Measurements from ENCODE around the gene PNCK.

PNCK gene

GRCh38 chrX:153669901-153670731 is 3.5 kb downstream of the PNCK start:
- no peak for TF ChIP-seq PAX5 (IDR thresholded peaks at IDR 0.05; ENCODE audit: insufficient read depth, low read length, severe bottlenecking)
- TF ChIP-seq POLR2AphosphoS5 (IDR thresholded peaks at IDR 0.05; ENCODE audit: low read depth, low read length) = no peak
- TF ChIP-seq SPI1 (IDR thresholded peaks at IDR 0.05; ENCODE audit: low read depth, low read length) = no peak
- no peak for TF ChIP-seq TAF1 (IDR thresholded peaks at IDR 0.05; ENCODE audit: low read depth, low read length)
- no peak for TF ChIP-seq POU2F2 (IDR thresholded peaks at IDR 0.05; ENCODE audit: low read depth, low read length)
- no peak for TF ChIP-seq POLR2A (IDR thresholded peaks at IDR 0.05; ENCODE audit: low read depth, low read length)
- FAIRE-seq (no peak), DNase-seq (ENCODE audit: insufficient read length, low spot score) (no peak)

GRCh38 chrX:153669174-153669890 is 4.3 kb downstream of the PNCK start:
- peak; percentile 63 for DNase-seq (ENCODE audit: insufficient read length, low spot score)
- peak; percentile 38 for FAIRE-seq
- TF ChIP-seq POLR2A (IDR thresholded peaks at IDR 0.05; ENCODE audit: low read depth, low read length) (no peak), SPI1 (IDR thresholded peaks at IDR 0.05; ENCODE audit: low read depth, low read length) (no peak), PAX5 (IDR thresholded peaks at IDR 0.05; ENCODE audit: insufficient read depth, low read length, severe bottlenecking) (no peak), POLR2AphosphoS5 (IDR thresholded peaks at IDR 0.05; ENCODE audit: low read depth, low read length) (no peak), TAF1 (IDR thresholded peaks at IDR 0.05; ENCODE audit: low read depth, low read length) (no peak)

GRCh38 chrX:153668423-153669173 is 5.0 kb downstream of the PNCK start:
- no peak for FAIRE-seq
- no peak for DNase-seq (ENCODE audit: insufficient read length, low spot score)
- no peak for TF ChIP-seq POLR2A (IDR thresholded peaks at IDR 0.05; ENCODE audit: low read depth, low read length)
- TF ChIP-seq POU2F2 (IDR thresholded peaks at IDR 0.05; ENCODE audit: low read depth, low read length) = no peak
- TF ChIP-seq POLR2AphosphoS5 (IDR thresholded peaks at IDR 0.05; ENCODE audit: low read depth, low read length) = no peak
- TF ChIP-seq TAF1 (IDR thresholded peaks at IDR 0.05; ENCODE audit: low read depth, low read length) = no peak
- no peak for TF ChIP-seq SPI1 (IDR thresholded peaks at IDR 0.05; ENCODE audit: low read depth, low read length)
- TF ChIP-seq PAX5 (IDR thresholded peaks at IDR 0.05; ENCODE audit: insufficient read depth, low read length, severe bottlenecking) = no peak

- FAIRE-seq = peak; percentile 94
- TF ChIP-seq PAX5 (IDR thresholded peaks at IDR 0.05; ENCODE audit: insufficient read depth, low read length, severe bottlenecking) = no peak
- DNase-seq (ENCODE audit: insufficient read length, low spot score) = peak; percentile 64
Measured at GRCh38 chrX:153667956-153668396, 5.6 kb downstream of the PNCK start.

- DNase-seq (ENCODE audit: insufficient read length, low spot score) = no peak
- TF ChIP-seq SPI1 (IDR thresholded peaks at IDR 0.05; ENCODE audit: low read depth, low read length) (no peak), TAF1 (IDR thresholded peaks at IDR 0.05; ENCODE audit: low read depth, low read length) (no peak), POLR2AphosphoS5 (IDR thresholded peaks at IDR 0.05; ENCODE audit: low read depth, low read length) (no peak), PAX5 (IDR thresholded peaks at IDR 0.05; ENCODE audit: insufficient read depth, low read length, severe bottlenecking) (no peak), POU2F2 (IDR thresholded peaks at IDR 0.05; ENCODE audit: low read depth, low read length) (no peak)
Measured at GRCh38 chrX:153667281-153667955, 6.2 kb downstream of the PNCK start.

GRCh38 chrX:153665726-153666306 is 7.8 kb downstream of the PNCK start:
- DNase-seq (ENCODE audit: insufficient read length, low spot score) = no peak
- no peak for TF ChIP-seq PAX5 (IDR thresholded peaks at IDR 0.05; ENCODE audit: insufficient read depth, low read length, severe bottlenecking)
- TF ChIP-seq POU2F2 (IDR thresholded peaks at IDR 0.05; ENCODE audit: low read depth, low read length) = no peak
- no peak for TF ChIP-seq SPI1 (IDR thresholded peaks at IDR 0.05; ENCODE audit: low read depth, low read length)
- TF ChIP-seq POLR2A (IDR thresholded peaks at IDR 0.05; ENCODE audit: low read depth, low read length) = no peak
- no peak for TF ChIP-seq POLR2AphosphoS5 (IDR thresholded peaks at IDR 0.05; ENCODE audit: low read depth, low read length)
- FAIRE-seq = no peak

More at GRCh38 chrX:153667281-153667955, 6.2 kb downstream of the PNCK start:
- no peak for FAIRE-seq

- TF ChIP-seq TAF1 (IDR thresholded peaks at IDR 0.05; ENCODE audit: low read depth, low read length) = no peak
- peak; percentile 51 for FAIRE-seq
- DNase-seq (ENCODE audit: insufficient read length, low spot score) = no peak
Measured at GRCh38 chrX:153662266-153662665, 11.3 kb downstream of the PNCK start.

- no peak for TF ChIP-seq TAF1 (IDR thresholded peaks at IDR 0.05; ENCODE audit: low read depth, low read length)
- no peak for TF ChIP-seq PAX5 (IDR thresholded peaks at IDR 0.05; ENCODE audit: insufficient read depth, low read length, severe bottlenecking)
- DNase-seq (ENCODE audit: insufficient read length, low spot score) = no peak
- FAIRE-seq = no peak
Measured at GRCh38 chrX:153659268-153659667, 14.3 kb downstream of the PNCK start.

- no peak for DNase-seq (ENCODE audit: insufficient read length, low spot score)
- no peak for FAIRE-seq
- TF ChIP-seq POU2F2 (IDR thresholded peaks at IDR 0.05; ENCODE audit: low read depth, low read length) (no peak), POLR2AphosphoS5 (IDR thresholded peaks at IDR 0.05; ENCODE audit: low read depth, low read length) (no peak), PAX5 (IDR thresholded peaks at IDR 0.05; ENCODE audit: insufficient read depth, low read length, severe bottlenecking) (no peak), POLR2A (IDR thresholded peaks at IDR 0.05; ENCODE audit: low read depth, low read length) (no peak), SPI1 (IDR thresholded peaks at IDR 0.05; ENCODE audit: low read depth, low read length) (no peak), TAF1 (IDR thresholded peaks at IDR 0.05; ENCODE audit: low read depth, low read length) (no peak)
Measured at GRCh38 chrX:153657161-153657560, 16.5 kb downstream of the PNCK start.
